Brain microvascular endothelial cell (primary cell): Measurements from ENCODE around the gene COA7.

Experiments used
- DNase-seq: peaks from one replicate; pipeline ENCODE4 v3.0.0-alpha.2; 2020
- H3K27ac ChIP-seq: fragments of 250-450 bp; sonication (Bioruptor Pico); 2 replicates; pipeline ENCODE4 v1.5.1; 2020; ENCODE audit warnings: mild to moderate bottlenecking, moderate library complexity
- H3K27me3 ChIP-seq: fragments of 250-450 bp; sonication (Bioruptor Pico); replicated peaks from 2 replicates; pipeline ENCODE4 v1.5.1; 2020; ENCODE audit warnings: mild to moderate bottlenecking
- H3K36me3 ChIP-seq: fragments of 250-450 bp; sonication (Bioruptor Pico); replicated peaks from 2 replicates; pipeline ENCODE4 v1.5.1; 2020; ENCODE audit warnings: mild to moderate bottlenecking
- H3K4me3 ChIP-seq: 2 replicates; pipeline ENCODE4 v1.5.1; 2011; ENCODE audit warnings: low read depth, mild to moderate bottlenecking, control low read depth, low read length, moderate library complexity
- in situ Hi-C: cut with HindIII; loops from 2 replicates; pipeline ENCODE4 v1.10.0; 2017; ENCODE audit warnings: low sequenced_read_pairs, low pct_ligation_motif_present
- TF ChIP-seq, protein P1 (sequence below): IDR thresholded peaks from 2 replicates; pipeline ENCODE4 v1.5.1; 2011; ENCODE audit warnings: low read depth, mild to moderate bottlenecking, moderate library complexity, low read length, control low read depth, inconsistent platforms; ENCODE audit errors: missing control alignments

COA7 gene

DNA sequence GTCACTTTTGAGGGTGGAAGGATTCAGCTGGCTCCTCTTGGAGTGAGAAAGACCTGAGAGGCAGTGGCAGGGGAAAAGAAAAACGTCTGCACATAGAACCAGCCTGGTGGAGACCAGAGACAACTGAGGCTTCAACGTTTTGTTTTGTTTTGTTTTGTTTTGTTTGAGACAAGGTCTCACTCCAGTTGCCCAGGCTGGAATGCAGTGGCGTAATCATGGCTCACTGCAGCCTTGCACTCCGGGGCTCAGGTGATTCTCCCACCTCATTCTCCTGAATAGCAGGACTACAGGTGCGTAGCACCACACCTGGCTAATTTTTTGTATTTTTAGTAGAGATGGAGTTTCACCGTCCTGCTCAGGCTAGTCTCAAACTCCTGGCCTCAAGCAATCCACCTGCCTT lies 52.9 kb downstream of the COA7 start:
- no peak for DNase-seq
- H3K27ac ChIP-seq: no peak overlapping the region
- in situ Hi-C loops: no loop called here
- H3K4me3 ChIP-seq: no peak overlapping the region
- H3K36me3 ChIP-seq: no peaks in the 10 kb centered on the region
- TF ChIP-seq, protein P1, sequence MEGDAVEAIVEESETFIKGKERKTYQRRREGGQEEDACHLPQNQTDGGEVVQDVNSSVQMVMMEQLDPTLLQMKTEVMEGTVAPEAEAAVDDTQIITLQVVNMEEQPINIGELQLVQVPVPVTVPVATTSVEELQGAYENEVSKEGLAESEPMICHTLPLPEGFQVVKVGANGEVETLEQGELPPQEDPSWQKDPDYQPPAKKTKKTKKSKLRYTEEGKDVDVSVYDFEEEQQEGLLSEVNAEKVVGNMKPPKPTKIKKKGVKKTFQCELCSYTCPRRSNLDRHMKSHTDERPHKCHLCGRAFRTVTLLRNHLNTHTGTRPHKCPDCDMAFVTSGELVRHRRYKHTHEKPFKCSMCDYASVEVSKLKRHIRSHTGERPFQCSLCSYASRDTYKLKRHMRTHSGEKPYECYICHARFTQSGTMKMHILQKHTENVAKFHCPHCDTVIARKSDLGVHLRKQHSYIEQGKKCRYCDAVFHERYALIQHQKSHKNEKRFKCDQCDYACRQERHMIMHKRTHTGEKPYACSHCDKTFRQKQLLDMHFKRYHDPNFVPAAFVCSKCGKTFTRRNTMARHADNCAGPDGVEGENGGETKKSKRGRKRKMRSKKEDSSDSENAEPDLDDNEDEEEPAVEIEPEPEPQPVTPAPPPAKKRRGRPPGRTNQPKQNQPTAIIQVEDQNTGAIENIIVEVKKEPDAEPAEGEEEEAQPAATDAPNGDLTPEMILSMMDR: no peak
- H3K27me3 ChIP-seq: no peaks in the 10 kb centered on the region

DNA sequence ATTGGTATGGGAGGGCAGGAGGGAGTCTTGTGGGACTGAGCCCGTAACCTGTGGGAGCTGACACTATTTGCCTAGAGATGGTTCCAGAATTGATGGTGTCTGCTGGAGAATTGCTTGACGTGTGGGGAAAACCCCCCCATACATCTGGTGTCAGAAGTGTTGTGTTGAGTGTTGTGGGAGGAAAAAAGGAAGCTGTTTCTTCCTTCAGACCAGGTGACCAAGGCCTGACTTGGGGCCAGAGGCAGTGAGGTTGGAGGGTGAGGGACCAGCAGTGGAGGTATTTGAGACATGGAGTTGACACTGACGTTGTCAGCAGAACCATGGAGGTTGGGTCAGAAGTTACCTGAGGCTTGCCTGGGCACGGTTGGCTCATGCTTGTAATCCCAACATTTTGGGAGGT lies 56.8 kb downstream of the COA7 start:
- H3K27me3 ChIP-seq: no peaks in the 10 kb centered on the region
- no peak overlapping the region for H3K4me3 ChIP-seq
- H3K27ac ChIP-seq: no peak overlapping the region
- TF ChIP-seq, protein P1: no peak
- in situ Hi-C loops: no loop called here
- no peaks in the 10 kb centered on the region for H3K36me3 ChIP-seq
- DNase-seq: no peak

DNA sequence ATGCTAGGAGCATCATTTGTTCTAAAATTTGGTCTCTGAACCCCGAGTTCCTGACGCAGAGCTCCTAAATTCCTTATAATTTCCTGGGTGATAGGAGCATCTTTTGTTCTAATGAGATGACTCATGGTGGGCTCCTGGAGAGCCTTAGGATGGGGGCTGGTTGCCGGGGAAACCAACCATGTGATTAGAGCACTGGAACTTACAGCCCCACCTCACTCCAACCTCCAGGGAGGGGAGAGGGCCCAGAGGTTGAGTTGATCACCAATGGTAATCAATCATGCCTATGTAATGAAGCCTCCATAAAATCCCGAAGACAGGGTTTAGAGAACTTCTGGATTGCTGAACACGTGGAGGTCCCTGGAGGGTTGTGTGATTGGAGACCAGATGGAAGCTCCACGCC lies 57.5 kb downstream of the COA7 start:
- no peak overlapping the region for H3K4me3 ChIP-seq
- in situ Hi-C loops: no loop called here
- no peaks in the 10 kb centered on the region for H3K27me3 ChIP-seq
- H3K36me3 ChIP-seq: no peaks in the 10 kb centered on the region
- no peak overlapping the region for H3K27ac ChIP-seq
- TF ChIP-seq, protein P1: no peak
- no peak for DNase-seq

DNA sequence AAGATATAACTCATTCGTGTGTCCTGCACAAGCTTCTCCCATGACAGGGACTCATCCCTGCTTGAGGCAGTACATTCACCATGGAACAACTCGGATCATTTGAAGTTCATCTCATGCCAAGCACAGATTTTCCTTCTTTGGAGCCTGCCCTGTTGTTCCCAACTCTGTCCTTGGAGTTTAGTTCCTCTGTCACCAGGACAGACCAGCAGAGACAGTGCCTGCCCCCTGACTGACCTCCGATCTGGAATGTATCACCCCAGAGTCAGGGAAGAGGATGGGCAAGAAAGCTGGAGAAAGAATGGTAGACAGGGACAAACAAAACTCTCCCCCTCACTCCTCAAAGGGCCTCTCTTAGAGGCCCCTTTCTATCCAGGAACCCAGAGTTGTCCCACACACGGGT lies 60.2 kb downstream of the COA7 start:
- Histone ChIP-seq H3K27me3 (peaks cover 10% of the 10 kb centered on the region), H3K27ac (no peak overlapping the region), H3K4me3 (no peak overlapping the region), H3K36me3 (no peaks in the 10 kb centered on the region)
- TF ChIP-seq, protein P1: no peak
- no peak for DNase-seq
- in situ Hi-C loops: no loop called here

DNA sequence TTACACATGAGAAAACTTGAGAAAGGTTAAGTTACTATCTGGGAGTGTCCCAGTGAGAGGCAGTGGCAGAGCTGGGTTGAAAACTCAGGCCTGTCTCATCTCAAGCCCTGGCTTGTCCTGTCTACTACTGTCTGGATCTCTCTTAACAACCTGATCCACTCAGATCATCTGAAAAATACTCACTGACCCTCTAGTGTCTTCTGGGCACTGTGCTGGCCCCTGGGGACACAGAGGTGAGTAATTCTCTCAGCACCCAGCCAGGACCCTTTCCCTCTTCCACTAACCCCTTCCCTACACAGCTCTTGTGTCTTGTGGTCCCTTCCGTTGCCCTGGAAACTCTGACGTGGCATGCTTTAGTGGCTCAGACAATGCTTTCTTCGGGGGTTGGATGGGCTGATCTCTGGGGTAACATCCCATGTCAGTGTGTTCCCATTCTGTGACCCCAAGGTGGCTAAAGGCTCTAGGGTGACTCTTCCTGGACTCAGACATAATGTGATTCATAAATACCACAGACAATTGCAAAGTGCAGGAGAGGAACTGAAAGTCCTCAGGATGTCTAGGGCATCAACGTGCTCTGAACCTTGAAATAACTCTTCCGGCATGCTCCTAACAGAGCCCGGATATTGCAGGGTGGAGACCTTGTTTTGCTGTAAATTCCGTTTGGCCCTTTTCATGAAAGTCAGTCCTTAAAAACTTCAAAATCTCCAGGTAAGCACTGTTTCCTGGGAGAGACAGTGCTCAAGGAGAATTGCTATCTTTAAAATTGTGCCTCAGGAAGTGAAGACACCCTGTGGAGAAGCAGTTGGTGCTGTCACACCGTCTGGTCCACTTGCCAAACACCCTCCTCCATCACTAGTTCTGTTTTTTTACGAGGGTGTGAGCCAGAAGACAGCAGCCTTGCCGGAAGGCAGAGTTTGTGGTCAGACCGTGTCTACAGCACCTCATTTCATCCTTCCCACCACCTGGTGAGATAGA lies 61.1 kb downstream of the COA7 start:
- no peak for DNase-seq
- TF ChIP-seq, protein P1: no peak
- Histone ChIP-seq H3K4me3 (no peak overlapping the region), H3K27me3 (peaks cover 18% of the 10 kb centered on the region), H3K27ac (no peak overlapping the region), H3K36me3 (no peaks in the 10 kb centered on the region)
- in situ Hi-C loops: no loop called here
